ENCODE data around the gene RPL37. TPM values are rescaled to one million over a fixed set of nuclear protein-coding genes. Genes with fewer than 3 reads are reported as not detected.
"Not testable (repeated sequence)": the region's sequence is repeated elsewhere in the genome, so short reads cannot be mapped to it uniquely, and the experiment has no call there.

Gene RPL37
- total RNA-seq, 1 donor: 164 TPM

DNA sequence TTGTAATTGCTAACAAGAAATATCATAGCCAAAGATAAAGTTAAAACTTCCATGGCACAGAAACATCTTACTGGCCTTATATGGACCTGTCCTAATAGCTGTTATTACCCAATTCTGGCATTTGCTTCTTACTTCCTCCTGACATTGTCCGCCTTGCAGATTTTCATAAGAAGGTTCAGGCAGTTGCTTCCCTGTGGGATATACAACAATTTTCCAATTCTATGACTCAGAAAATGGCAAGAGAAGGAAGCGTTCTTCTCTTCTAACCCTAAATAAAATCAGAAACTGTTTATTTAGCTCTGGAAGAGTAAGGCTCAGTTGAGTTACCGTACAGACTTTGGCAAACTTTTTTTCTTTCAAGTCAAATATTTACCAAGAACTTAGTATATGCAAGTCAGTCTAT, 38.5 kb downstream of the RPL37 start:
- DNase-seq (ENCODE audit: low read depth): peak; percentile 85
- H3K4me3 ChIP-seq (ENCODE audit: low read depth, low read length): peak overlapping the region; percentile 95
- TF ChIP-seq, protein P1, sequence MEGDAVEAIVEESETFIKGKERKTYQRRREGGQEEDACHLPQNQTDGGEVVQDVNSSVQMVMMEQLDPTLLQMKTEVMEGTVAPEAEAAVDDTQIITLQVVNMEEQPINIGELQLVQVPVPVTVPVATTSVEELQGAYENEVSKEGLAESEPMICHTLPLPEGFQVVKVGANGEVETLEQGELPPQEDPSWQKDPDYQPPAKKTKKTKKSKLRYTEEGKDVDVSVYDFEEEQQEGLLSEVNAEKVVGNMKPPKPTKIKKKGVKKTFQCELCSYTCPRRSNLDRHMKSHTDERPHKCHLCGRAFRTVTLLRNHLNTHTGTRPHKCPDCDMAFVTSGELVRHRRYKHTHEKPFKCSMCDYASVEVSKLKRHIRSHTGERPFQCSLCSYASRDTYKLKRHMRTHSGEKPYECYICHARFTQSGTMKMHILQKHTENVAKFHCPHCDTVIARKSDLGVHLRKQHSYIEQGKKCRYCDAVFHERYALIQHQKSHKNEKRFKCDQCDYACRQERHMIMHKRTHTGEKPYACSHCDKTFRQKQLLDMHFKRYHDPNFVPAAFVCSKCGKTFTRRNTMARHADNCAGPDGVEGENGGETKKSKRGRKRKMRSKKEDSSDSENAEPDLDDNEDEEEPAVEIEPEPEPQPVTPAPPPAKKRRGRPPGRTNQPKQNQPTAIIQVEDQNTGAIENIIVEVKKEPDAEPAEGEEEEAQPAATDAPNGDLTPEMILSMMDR (IDR thresholded peaks at IDR 0.05; ENCODE audit: insufficient read depth, low read length): no peak

DNA sequence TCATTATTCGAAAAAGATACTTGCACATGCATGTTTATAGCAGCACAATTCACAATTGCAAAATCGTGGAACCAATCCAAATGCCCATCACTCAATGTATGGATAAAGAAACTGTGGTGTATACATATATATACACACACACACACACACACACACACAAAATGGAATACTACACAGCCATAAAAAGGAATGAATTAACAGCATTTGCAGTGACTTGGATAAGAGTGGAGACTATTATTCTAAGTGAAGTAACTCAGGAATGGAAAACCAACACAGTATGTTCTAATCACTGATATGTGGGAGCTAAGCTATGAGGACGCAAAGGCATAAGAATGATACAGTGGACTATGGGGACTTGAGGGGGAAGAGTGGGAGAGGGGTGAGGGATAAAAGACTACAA, 40.1 kb downstream of the RPL37 start:
- not testable (repeated sequence) for H3K4me3 ChIP-seq (ENCODE audit: low read depth, low read length); DNase-seq (ENCODE audit: low read depth)

DNA sequence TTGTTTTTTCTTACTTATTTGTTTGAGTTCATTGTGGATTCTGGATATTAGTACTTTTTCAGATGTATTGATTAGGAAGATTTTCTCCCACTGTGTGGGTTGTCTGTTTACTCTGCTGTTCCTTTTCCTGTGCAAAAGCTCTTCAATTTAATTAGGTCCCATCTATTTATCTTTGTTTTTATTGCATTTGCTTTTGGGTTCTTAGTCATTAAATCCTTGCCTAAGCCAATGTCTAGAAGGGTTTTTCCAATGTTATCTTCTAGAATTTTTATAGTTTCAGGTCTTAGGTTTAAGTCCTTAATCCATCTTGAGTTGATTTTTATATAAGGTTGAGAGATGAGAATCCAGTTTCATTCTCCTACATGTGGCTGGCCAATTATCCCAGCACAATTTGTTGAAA, 40.7 kb downstream of the RPL37 start:
- H3K4me3 ChIP-seq (ENCODE audit: low read depth, low read length); DNase-seq (ENCODE audit: low read depth): not testable (repeated sequence)

DNA sequence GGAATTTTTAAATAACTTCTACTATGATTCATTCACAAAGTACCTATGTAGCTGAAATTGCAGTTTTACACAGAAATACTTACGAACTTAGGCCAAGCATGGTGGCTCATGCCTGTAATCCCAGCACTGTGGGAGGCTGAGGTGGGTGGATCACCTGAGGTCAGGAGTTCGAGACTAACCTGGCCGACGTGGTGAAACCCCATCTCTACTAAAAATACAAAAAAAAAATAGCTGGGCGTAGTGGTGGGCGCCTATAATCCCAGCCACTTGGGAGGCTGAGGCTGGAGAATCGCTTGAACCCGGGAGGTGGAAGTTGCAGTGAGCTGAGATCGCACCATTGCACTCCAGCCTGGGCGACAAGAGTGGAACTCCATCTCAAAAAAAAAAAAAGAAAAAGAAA, 42.3 kb downstream of the RPL37 start:
- DNase-seq (ENCODE audit: low read depth); H3K4me3 ChIP-seq (ENCODE audit: low read depth, low read length): not testable (repeated sequence)

DNA sequence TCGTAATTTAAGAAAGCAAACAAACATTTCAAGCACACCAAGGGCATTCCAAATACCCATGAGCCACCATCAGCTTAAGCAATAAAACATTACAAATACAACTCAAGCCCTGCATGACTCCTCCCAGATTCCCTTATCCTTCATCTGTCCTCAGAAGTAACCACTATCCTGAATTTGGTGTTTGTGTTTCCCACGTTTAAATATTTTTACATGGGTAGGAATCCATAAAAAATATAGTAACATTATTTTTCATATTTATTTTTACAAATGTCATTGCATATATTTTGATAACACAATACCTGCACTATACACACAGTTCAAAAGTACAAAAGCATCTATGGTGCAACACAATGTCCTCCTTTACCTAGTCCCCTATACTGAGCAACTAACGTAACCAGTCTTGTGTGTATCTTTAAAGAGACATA, 43.3 kb downstream of the RPL37 start:
- TF ChIP-seq, protein P1 (IDR thresholded peaks at IDR 0.05; ENCODE audit: insufficient read depth, low read length): no peak
- peak; percentile 15 for DNase-seq (ENCODE audit: low read depth)
- no peak overlapping the region for H3K4me3 ChIP-seq (ENCODE audit: low read depth, low read length)

DNA sequence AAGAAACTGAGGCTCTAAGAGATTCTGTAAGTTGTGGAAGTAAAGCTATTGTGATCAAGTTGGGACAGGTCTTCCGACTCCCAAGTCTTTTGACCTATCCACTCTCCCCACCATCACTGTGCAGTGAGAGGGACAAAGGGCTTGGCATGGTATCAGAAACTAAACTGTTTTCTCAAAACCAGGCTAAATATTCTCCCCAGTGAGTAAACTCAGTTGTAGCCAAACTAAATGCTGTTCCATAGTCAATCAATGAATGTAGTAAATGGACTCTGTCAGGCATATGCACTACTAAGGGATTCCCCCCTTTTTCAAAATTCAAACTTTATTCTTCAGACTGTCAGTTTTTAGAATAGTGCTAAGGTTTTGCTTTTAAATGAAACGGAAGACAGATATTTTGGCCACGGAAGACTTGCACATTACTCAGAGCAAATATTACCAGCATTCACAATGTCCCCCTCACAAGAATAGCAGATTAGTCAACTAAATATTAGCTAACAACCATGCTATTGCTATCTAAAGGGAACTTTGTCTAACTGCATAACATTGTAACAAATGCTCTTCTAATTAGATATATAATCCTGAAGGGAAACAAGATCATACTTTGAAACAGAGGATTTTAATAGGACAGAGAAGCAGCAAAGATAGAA, 44.0 kb downstream of the RPL37 start:
- H3K4me3 ChIP-seq (ENCODE audit: low read depth, low read length): no peak overlapping the region
- peak; percentile 40 for DNase-seq (ENCODE audit: low read depth)
- TF ChIP-seq, protein P1 (IDR thresholded peaks at IDR 0.05; ENCODE audit: insufficient read depth, low read length): no peak

DNA sequence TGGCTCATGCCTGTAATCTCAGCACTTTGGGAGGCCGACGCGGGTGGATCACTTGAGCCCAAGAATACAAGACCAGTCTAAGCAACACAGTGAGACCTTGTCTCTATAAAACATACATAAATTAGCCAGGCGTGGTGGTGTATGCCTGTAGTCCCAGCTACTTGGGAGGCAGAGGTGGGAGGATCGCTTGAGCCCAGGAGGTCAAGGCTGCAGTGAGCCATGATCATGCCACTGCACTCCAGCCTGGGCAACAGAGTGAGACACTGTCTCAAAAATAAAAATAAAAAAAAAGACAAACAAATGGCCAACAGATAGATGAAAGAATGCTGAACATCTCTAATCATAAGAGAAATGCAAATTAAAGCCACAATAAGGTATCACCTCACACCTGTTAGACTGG, 46.1 kb downstream of the RPL37 start:
- DNase-seq (ENCODE audit: low read depth); H3K4me3 ChIP-seq (ENCODE audit: low read depth, low read length): not testable (repeated sequence)

DNA sequence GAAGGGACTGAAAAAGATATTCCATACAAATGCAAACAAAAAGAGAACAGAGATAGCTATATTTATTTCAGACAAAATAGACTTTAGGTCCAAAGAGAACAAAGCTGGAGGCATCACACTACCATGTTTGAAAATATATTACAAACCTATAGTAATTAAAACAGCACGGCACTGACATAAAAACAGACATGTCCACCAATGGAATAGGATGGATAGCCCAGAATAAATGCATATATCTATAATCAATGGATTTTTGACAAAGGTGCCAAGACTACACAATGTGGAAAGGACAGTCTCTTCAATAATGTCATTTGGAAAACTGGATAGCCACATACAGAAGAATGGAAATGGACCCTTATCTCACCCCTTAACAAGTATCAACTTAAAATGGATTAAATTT, 47.0 kb downstream of the RPL37 start:
- no peak overlapping the region for H3K4me3 ChIP-seq (ENCODE audit: low read depth, low read length)
- no peak for DNase-seq (ENCODE audit: low read depth)
- TF ChIP-seq, protein P1 (IDR thresholded peaks at IDR 0.05; ENCODE audit: insufficient read depth, low read length): no peak

DNA sequence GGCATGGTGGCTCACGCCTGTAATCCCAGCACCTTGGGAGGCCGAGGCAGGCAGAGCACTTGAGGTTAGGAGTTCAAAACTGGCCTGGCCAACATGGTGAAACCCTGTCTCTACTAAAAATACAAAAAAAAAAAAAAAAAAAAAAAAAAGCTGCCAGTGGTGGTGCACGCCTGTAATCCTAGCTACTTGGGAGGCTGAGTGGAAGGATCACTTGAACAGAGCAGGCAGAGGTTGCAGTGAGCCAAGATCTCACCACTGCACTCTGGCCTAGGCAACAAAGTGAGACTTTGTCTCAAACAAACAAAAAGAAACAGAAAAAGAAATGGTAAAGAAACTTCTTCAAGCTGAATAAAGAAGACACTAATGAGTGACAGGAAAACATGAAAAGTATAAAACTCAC, 48.4 kb downstream of the RPL37 start:
- not testable (repeated sequence) for H3K4me3 ChIP-seq (ENCODE audit: low read depth, low read length); DNase-seq (ENCODE audit: low read depth)

DNA sequence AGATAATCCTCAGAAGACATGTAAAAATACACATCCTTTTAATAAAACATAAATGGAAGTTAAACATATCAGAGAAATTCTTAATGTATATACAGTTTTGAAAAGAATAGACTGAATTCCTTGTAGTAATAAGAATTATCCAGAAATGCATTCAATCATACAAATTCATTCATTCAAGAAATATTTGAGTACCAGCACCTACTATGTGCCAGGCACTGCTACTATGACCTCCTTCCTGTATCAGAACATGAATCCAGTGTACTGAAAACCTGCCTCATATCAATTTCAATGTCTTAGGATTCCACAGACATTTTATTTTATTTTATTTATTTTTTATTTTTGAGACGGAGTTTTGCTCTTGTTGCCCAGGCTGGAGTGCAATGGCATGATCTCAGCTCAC, 50.1 kb downstream of the RPL37 start:
- no peak overlapping the region for H3K4me3 ChIP-seq (ENCODE audit: low read depth, low read length)
- TF ChIP-seq, protein P1 (IDR thresholded peaks at IDR 0.05; ENCODE audit: insufficient read depth, low read length): no peak
- no peak for DNase-seq (ENCODE audit: low read depth)

All from fibroblast of the aortic adventitia (primary cell).